GM18873 (cell line): ENCODE results near the gene SCN1B.
"Not testable (repeated sequence)": the region's sequence is repeated elsewhere in the genome, so short reads cannot be mapped to it uniquely, and the experiment has no call there.

Experiments used
- ATAC-seq: cut with Tn5 transposase; IDR thresholded peaks from one replicate; pipeline ENCODE4 v1.9.1; 2021; ENCODE audit warnings: mild to moderate bottlenecking, moderate library complexity, moderate number of reproducible peaks; ENCODE audit not compliant: unreplicated experiment, low FRiP score

Gene SCN1B

DNA sequence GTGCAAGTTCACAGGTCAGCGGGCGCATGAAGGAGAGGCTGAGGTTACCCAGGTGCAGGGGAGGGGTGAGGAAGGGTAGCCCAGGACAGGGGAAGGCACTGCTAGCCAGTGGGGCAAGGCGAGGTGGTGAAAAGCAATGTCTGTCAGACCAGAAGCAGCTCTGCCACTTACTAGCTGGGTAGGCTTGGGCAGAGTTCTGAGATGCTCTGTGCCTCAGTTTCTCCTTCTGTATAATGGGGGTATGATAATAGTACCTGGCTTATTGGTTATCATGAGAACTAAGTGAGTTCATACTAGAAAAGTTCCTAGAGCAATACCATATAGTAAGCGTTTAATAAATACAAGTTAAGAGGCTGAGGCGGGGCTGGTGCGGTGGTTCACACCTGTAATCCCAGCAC is 14.3 kb upstream of the SCN1B start:
- no peak for ATAC-seq

DNA sequence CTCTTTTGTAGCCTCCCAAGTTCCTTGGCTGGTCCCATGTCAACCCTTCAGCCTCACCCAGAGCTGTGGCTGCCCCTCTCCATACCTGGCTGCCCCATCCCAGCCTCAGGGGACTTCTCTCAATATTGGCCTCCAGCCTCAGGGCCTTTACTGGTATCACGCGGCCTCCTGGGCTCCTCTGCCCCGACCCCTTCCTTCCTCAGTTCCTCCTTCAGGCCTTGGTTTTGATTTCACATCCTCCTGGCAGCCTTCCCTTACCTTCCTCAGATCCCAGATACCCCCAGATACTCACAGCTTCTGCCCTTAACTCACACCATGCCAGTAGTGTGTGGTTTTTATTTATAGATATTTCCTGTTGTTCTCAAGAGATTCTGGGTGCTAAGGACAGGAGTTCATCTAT is 12.8 kb upstream of the SCN1B start:
- ATAC-seq: no peak

DNA sequence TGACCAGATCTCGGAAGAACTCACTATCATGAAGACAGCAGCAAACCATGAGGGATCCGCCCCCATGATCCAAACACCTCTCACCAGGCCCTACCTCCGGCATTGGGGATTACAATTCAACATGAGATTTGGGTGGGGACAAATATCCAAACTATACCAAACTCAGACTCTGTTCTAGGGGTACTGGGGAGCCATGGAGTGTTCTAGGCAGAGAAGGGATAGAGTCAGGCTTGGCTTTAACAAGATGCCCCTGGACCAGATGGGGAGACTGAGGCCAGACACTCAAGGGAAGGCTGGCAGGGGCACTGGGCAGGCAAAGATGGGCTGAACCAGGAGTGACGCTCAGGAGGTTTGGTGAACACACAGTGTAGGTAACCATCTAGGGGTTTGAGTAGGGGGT is 11.9 kb upstream of the SCN1B start:
- no peak for ATAC-seq

DNA sequence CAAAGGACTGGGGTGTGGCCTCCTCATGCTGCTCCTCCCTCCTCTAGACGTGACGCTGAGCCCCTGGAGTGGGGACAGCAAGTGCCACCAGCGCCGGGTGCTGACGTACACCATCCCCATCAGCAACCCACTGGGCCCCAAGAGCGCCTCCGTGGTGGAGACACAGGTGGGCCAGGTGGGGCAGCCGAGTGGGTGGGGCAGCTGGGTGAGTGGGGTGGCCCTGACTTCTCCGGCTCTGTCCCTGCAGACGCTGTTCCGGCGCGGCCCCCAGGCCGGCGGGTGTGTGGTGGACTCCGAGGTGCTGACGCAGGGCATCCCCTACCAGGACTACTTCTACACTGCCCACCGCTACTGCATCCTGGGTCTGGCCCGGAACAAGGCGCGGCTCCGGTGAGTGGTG is 11.1 kb upstream of the SCN1B start:
- ATAC-seq: no peak

DNA sequence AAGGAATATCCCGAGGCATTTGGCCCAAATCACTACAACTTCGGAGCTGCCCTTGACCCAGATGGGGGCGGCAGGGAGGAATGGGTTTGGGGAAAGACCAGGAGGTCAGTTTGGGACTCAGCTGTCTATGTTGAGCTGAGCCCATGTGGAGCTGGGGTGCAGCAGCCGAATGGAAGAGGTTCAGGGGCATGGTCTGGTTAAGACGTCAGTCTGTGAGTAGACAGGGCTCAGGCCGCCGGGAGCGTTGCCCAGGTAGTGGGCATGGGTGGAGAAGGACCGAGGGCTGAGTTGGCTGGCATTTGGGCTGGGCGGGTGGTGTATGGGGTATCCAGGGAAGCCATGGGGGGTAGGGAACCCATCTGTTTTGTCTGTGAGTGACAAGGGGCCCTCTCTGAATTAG is 9.3 kb upstream of the SCN1B start:
- no peak for ATAC-seq

DNA sequence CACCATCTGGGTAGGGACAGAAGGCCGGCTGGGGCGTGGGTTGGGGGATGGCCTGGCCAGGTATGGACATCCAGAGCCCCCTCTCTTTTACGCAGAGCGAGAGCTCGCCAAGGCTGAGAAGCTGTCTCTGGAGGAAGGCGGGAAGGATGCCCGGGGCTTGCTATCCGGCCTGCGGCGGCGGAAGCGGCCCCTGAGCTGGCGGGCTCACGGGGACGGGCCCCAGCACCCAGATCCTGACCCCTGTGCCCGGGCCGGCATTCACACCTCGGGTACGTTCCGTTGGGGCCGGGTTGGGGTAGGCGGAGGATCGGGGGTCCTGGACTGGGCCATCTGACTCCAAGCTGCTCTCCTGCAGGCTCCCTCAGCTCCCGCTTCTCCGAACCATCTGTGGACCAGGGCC is 8.7 kb upstream of the SCN1B start:
- ATAC-seq: no peak

DNA sequence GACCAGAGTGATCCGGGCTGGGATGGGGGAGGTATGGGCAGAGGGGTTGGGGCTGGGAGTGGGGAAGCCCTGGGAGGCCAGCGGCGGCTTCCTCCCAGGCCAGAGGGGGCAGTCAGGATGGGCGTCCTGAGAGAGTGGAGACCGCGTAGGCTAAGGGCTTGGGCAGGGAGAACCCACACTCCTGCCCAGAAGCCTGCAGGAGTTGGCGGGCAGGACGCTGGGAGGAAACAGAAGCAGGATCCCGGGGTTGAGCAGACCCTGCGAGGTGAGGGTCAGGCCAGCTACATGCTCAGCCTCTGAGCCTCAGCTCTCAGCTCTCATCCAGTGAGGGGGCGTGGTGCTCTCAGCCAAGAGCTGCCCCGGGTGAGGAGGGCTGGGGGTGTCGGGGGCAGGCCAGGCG is 7.8 kb upstream of the SCN1B start:
- ATAC-seq: no peak

DNA sequence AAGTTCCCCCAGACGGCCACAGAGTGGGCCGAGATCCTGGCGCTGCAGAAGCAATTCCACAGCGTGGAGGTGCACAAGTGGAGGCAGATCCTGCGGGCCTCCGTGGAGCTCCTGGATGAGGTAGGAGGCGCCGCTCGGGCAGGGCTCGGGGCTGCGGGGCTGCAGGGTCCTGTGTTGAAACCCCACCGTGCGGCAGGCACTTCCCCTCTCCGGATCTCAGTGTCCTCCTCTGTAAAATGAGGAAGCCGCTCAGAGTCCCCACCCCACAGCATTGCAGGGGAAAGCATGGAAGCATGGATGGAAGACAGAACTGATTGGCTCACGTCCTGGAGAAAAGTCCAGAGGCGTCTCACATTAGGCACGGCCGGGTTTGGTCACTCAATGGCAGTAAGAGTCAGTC is 6.8 kb upstream of the SCN1B start:
- ATAC-seq: no peak

DNA sequence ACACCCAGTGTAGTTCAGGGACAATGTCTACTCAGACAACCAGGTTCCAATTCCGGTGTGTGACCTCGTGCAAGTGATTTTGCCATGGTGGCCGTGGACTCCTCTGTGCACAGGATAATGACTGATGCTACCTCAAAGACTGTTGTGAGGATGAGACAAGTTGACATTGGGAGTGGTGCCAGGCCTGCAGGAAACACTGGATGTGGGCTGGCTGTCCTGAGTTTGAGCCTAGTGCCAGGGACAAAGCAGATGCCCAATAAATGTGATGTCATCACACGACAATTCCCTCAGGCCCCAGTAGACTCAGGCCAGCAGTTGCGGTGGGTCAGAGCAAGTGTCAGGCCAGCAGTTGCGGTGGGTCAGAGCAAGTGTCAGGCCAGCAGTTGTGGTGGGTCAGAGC is 6.2 kb upstream of the SCN1B start:
- ATAC-seq: no peak

DNA sequence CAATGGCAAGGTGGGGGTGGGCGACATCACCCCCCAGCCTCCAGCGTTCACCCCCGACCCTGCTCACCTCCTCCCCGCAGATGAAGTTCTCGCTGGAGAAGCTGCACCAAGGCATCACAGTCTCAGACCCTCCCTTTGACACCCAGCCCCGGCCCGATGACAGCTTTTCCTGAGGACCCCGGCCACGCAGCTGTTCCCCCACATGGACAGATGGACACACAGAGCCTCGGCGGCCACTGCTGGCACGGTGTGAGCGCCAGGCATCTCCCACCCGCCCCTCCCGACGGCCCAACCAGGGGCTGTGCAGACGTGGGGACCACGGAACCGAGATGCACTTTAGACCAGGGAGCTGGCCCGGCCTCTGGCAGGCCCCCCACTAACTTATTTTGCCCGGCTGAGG is 4.3 kb upstream of the SCN1B start:
- no peak for ATAC-seq

DNA sequence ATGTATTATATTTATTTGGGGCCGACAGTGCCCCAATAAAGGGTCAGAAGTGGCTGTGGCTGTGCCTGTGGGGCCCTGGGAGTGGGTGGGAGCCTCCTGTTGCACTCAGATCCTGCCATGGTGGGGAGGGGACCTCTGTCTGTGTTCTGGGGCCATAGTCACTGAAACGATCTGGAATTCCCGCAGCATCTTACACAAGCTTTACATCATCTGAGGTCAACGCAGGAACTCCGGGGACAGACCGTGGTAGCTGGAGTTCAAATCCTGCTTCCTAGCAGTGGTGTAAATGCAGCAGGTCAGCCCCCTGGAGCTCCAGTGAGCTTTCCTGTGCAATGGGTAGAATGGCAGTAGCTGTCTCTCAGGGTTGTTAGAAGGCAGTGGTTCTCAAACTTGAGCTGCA is 3.9 kb upstream of the SCN1B start:
- ATAC-seq: no peak

DNA sequence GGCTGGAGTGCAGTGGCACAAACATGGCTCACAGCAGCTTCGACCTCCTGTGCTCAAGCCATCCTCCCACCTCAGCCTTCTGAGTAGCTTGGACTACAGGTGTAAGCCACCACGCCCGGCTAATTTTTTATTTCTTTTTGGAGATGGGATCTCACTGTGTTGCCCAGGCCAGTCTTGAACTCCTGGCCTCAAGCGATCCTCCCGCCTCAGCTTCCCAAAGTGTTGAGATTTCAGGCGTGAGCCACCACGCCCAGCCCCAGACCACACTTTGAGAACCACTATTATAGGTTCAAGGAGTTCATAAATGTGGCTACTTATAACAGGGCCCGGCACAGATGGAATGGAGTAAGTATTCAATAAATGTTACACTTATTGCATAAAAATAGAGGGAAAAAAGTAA is 3.3 kb upstream of the SCN1B start:
- ATAC-seq: no peak

DNA sequence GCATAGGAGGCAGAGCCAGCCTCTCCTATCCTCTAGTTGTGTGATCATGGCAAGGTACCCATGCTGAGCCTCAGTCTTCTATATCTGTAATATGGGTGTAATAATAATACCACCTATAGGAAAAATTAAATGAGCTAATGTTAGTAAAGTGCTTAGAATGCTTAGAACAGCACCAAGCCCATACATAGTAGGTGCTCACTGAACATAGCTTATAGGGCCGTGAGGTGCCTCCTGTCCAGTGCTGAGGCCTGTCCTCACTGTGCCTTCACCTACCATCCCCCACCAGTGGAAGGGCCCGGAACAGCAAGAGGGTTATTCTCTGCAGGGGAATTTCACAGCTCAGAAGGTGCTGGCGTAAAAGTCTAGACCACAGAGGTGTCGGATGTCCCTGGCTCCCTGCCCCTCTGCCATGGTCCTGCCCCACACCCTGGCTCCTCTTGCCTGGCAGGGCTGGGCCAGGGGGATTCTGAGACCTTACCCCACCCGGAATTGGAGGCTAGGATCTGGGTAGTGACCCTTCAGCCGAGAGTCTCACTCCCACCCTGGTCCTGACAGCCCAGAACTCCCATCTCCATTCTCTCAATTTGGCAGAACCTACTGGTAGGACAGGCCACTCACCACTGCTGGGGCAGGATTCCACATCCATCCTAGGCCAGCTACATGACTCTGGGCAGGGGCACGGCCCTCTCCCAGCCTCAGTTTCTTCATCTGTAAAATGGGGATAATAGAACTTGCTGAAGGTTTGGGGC is 2.2 kb upstream of the SCN1B start:
- no peak for ATAC-seq

DNA sequence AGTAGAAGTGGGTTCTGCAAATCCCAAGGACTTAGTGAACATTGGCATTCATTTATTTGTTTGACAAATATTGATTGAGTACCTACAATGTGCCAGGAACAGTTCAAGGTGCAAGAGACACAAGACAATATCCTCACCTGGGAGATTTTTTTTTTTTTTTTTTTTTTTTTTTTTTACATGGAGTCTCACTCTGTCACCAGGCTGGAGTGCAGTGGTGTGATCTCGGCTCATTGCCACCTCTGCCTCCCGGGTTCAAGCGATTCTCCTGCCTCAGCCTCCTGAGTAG is 1.7 kb upstream of the SCN1B start:
- not testable (repeated sequence) for ATAC-seq

DNA sequence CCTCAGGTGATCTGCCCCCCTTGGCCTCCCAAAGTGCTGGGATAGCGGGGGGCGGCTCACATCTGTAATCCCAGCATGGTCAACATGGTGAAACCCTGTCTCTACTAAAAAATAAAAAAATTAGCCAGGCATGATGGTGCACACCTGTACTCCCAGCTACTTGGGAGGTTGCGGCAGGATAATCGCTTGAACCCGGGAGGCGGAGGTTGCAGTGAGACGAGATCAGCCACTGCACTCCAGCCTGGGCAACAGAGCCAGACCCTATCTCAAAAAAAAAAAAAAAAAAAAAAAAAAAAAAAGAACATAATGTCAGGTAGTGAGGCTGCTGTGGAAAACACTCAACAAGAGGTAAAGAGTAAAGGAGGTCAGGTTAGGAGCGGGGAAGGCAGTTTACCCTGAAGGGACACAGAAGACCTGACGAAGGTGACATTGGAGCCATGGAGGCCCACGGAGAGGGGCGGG is 964 bp upstream of the SCN1B start:
- ATAC-seq: not testable (repeated sequence)

DNA sequence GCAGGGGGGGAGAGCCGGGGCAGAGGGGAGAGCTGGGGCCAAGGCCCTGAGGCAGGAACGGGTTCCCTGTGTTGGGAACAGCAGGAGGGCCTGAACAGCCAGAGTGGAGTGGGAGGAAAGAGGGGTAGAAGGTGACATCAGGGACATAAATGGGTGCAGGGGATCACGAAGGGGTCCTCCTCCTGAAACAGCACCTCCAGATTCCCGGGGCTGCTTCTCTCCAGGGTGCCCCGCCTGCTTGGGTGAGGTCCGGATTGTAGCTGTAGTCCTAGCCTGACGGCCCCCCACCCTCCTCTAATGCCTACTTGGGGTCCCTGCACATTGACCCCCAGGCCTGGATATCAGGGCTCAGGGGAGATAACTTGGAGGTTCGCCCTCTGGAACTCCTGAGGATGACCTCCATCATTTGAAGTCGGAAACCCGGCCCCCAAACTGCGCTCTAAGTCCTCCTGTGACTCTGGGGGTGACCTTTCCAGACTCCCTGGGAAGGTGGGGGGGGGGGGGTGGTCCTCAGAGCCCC is 473 bp upstream of the SCN1B start:
- no peak for ATAC-seq

DNA sequence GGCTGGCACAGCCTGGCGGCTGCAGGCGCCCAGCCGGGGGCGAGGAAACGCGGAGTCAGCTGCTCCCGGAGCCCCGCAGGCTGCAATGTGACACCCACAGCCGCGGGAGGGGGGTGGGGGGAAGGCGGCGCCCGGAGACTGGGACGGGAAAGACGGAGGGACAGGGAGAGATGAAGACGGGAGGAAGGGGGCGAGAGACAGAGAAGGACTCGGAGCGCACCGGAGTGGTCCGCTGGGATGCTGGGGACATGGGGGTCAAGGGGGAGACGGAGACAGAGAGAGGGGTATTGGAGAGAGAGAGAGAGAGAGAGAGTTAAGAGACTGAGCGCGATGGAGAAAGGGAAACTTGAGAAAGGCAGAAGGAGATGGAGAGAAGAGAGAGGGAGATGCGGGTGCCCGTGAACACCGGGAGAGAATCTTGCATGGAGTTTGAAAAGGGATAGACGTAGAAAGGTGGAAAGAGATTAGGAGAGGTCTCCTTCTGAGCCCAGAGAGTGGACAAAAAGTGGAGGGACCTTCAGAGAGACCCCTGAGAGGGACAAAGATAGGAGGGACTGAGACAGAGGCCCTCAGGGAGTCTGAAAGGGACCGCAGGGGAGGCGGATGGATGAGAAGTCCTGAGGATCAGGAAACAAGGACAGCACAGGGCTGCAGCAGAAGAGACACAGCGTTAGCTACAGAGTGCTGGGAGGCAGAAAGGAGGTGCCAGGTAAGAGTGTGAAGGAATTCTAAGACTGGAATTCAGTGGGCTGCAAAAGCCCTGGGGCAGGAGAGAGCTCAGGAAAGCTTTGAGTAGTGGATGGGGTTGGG is 1.0 kb downstream of the SCN1B start:
- no peak for ATAC-seq

DNA sequence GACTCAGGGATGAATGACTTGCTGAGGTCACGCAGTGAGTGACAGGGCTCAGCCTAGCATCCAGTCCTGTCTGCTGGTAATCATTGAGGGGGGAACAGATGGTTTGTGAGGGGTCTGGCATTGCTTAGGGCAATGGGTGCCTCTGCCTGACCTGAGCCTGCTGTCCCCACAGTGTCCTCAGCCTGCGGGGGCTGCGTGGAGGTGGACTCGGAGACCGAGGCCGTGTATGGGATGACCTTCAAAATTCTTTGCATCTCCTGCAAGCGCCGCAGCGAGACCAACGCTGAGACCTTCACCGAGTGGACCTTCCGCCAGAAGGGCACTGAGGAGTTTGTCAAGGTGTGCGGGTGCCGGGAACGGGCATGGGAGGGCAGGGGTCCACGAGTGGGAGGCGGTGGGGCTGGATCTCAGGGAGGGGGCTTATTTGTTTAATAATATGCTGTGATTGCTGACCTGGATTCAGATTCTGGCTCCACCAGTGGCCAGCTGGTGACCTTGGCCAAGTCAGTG is 2.1 kb downstream of the SCN1B start:
- ATAC-seq: no peak

DNA sequence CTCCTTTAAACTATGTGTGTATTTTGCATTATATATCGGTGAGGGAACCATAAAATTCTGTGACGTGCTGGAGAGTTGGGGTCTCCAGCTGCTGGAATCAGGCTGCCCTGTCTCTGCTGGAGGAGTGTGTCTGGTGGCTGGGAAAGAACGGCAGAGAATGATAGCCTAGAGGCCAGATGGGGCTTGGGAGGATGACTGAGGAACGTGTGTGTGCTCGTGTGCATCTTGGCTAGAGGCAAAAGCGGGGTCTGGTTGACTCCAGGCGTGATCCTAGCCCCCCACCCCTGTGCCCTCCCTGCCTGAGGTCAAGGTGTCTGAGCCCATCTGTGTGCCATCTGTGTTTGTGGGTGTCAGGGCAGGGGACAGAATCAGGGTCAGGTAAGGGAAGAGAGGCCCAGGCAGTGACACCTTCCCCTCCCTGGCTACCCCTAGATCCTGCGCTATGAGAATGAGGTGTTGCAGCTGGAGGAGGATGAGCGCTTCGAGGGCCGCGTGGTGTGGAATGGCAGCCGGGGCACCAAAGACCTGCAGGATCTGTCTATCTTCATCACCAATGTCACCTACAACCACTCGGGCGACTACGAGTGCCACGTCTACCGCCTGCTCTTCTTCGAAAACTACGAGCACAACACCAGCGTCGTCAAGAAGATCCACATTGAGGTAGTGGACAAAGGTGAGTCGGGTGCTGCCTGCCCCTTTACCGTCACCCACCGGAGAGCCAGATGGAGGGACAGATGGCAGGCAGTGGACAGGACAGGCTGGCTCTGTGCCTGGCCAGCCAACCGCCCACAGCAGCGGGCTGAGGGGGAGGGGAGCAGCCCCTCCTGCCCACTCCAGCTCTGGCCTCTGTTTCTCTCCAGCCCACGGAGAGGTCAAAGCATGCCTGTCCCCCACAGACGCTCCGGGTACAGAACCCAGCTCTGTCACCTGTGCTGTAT is 3.1 kb downstream of the SCN1B start:
- no peak for ATAC-seq

DNA sequence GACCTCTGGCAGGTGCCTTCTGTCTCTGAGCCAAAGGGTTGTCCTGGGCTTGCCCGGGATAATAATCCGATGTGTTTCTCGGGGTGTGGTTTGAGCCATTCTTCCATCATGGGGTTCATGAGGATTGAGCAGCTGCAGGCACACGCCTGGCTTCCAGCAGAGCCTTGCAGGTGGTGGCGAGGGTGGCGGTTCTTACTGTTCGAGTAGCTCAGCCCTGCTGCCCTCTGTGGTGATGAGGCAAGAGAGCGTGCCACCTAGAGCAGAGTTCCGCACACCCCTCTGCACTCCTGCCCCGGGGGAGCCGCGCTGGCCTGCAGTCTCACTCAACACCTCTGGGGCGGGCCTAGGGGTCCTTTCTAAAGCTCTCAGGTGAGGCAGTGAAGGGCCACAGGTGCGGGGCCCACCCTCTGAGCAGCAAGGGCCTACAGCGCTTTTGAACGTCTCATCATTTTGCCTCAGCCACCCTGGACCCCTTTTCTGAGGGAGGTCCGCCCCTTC is 3.8 kb downstream of the SCN1B start:
- ATAC-seq: no peak
